Neural crest cell (in vitro differentiated cells): ENCODE data around the gene FXYD5. TPM values are rescaled to one million over a fixed set of nuclear protein-coding genes. Genes with fewer than 3 reads are reported as not detected.

Experiments
- DNase-seq: peaks from one replicate; pipeline ENCODE4 v3.0.0; 2021; ENCODE audit warnings: low read depth, mixed read lengths, low spot score
- H3K27ac Mint-ChIP-seq: one replicate; pipeline ENCODE4 v1.8.0; 2021; ENCODE audit warnings: mild to moderate bottlenecking, mixed read lengths; ENCODE audit not compliant: unreplicated experiment
- H3K27me3 Mint-ChIP-seq: 2 replicates; pipeline ENCODE4 v1.8.0; 2021; ENCODE audit warnings: low read depth, mild to moderate bottlenecking, mixed read lengths
- H3K36me3 Mint-ChIP-seq: 2 replicates; pipeline ENCODE4 v1.8.0; 2021; ENCODE audit warnings: low read depth, mild to moderate bottlenecking, mixed read lengths
- H3K4me1 Mint-ChIP-seq: 2 replicates; pipeline ENCODE4 v1.8.0; 2021; ENCODE audit warnings: mixed read lengths
- H3K4me3 Mint-ChIP-seq: one replicate; pipeline ENCODE4 v1.8.0; 2021; ENCODE audit warnings: mild to moderate bottlenecking, mixed read lengths
- H3K9me3 Mint-ChIP-seq: 2 replicates; pipeline ENCODE4 v1.8.0; 2021; ENCODE audit warnings: mixed read lengths
- total RNA-seq: library from RNA; stranded (reverse); gene quantifications from 2 replicates; pipeline ENCODE4 v1.2.1, GENCODE V29; 2021
- TF ChIP-seq, protein P1 (sequence below): fragments of 200-600 bp; sonication (generic); conservative IDR thresholded peaks from 2 replicates; pipeline ENCODE4 v1.5.0; 2021; ENCODE audit warnings: antibody characterized with exemption, mild to moderate bottlenecking

FXYD5 gene
- total RNA-seq, 1 donor from 2014 or later, result 13.3 TPM

DNA sequence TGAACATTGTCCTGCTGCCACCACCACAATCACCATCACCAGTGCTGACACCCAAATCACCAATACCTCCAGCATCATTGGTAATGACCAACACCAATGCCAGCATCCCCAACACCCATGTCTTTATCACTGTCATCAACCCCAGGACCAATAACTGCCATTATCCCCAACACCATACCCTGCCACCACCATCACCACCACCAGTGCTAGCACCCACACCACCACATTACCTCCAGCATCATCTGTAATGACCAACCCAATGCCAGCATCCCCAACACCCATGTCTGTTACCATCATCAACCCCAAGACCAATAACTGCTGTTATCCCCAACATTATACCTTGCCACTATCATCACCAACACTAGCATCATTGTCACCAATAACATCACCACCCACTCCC lies 22.3 kb upstream of the FXYD5 start:
- DNase-seq, result no peak
- H3K4me3 Mint-ChIP-seq, result no peak overlapping the region
- TF ChIP-seq, protein P1, sequence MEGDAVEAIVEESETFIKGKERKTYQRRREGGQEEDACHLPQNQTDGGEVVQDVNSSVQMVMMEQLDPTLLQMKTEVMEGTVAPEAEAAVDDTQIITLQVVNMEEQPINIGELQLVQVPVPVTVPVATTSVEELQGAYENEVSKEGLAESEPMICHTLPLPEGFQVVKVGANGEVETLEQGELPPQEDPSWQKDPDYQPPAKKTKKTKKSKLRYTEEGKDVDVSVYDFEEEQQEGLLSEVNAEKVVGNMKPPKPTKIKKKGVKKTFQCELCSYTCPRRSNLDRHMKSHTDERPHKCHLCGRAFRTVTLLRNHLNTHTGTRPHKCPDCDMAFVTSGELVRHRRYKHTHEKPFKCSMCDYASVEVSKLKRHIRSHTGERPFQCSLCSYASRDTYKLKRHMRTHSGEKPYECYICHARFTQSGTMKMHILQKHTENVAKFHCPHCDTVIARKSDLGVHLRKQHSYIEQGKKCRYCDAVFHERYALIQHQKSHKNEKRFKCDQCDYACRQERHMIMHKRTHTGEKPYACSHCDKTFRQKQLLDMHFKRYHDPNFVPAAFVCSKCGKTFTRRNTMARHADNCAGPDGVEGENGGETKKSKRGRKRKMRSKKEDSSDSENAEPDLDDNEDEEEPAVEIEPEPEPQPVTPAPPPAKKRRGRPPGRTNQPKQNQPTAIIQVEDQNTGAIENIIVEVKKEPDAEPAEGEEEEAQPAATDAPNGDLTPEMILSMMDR, result no peak
- H3K36me3 Mint-ChIP-seq, result peaks cover 8% of the 10 kb centered on the region
- H3K9me3 Mint-ChIP-seq, result peaks cover 12% of the 10 kb centered on the region
- no peaks in the 10 kb centered on the region for H3K27me3 Mint-ChIP-seq
- H3K27ac Mint-ChIP-seq, result peak overlapping the region; percentile 0
- peaks cover 43% of the 10 kb centered on the region for H3K4me1 Mint-ChIP-seq

DNA sequence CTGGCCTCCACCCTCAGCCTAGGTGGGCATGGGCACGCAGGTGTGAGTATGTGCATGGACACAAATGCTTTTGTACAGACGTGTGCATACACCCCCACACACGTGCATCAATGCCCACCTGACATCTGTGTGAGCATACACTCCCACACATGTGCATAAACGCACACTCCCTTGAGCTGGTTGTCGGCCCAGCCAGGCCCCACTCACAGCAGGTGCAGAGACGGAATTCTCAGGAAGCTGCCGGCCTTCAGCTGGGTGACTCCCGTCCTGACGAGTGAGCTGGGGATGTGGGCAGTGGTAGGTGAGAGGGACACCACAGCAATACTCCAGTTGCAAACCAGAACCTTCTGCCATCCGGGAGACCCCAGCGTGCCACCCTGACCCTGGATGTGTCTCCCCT lies 20.7 kb upstream of the FXYD5 start:
- Mint-ChIP-seq H3K9me3 (peaks cover 12% of the 10 kb centered on the region), H3K27me3 (no peaks in the 10 kb centered on the region), H3K4me3 (no peak overlapping the region), H3K27ac (no peak overlapping the region), H3K4me1 (peaks cover 54% of the 10 kb centered on the region), H3K36me3 (peaks cover 8% of the 10 kb centered on the region)
- TF ChIP-seq, protein P1, result no peak
- no peak for DNase-seq

DNA sequence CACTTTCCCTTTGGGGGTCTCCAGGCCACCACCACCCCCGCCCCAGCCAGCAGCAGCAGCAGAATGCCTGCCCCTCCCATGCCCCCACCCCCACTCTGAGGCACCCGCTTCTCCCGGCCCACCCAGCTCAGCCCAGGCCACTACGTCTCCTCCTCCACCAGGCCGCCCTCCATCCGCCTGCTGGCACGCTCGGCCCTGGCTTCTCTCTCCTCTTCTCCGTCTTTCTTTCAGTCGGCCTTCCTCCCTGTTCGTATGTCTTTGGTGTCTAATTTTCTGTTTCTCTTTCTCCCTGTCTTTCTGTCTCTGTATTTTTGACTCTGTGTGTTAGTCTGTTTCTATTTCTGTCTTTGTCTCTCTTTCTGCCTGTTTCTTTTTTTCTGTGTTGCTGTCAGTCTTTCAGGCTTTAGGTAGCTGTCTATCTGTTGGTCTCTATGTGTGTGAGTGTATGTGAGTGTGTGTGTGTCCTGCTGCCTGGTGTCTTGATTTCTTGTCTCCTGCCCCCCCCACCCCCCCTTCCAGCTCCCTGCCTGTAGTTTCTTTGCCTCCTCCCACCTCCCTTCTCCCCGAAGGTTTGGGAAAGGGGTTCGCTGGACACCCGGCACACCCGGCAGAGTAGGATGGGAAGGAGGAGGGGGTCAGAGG lies 19.8 kb upstream of the FXYD5 start, which contains the start of gene LGI4:
TSS of gene LGI4 (minus strand) at position 459 of the 642 bp plus-strand sequence. CDS start at position 80, 379 bp downstream.
- peaks cover 57% of the 10 kb centered on the region for H3K4me1 Mint-ChIP-seq
- TF ChIP-seq, protein P1, result no peak
- H3K9me3 Mint-ChIP-seq, result peaks cover 12% of the 10 kb centered on the region
- H3K4me3 Mint-ChIP-seq, result peak within 1 kb of the TSS; percentile 81
- H3K36me3 Mint-ChIP-seq, result peaks cover 8% of the 10 kb centered on the region
- DNase-seq, result no peak
- H3K27ac Mint-ChIP-seq, result peak within 1 kb of the TSS; percentile 70
- H3K27me3 Mint-ChIP-seq, result peaks cover 3% of the 10 kb centered on the region

DNA sequence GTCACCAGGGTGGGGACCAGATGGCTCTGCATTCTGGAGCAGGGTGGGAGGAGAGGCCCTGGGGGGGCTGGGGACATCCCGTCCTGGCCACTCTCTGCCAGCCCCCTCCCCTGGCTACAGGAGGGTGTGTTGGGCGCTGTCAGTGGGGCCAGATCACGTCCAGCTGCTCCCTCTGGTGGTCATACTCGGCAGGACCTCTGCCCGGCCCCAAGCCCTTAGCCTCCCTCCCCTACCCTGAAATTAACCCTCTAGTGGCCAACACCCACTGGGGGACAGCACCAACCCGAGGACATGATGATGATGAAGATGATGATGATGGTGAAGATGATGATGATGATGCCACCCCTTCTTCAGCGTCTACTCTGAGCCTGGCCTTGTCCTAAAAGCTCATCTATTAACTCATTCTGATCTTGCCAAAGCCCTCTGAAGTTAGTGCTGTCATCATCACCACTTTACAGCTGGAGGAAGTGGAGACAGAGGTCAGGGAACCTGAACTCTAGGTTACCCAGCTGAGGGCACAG lies 19.1 kb upstream of the FXYD5 start:
- DNase-seq, result peak; percentile 94
- TF ChIP-seq, protein P1, result peak; percentile 93
- Mint-ChIP-seq H3K27me3 (peaks cover 3% of the 10 kb centered on the region), H3K27ac (peak overlapping the region; percentile 70), H3K4me1 (peaks cover 58% of the 10 kb centered on the region), H3K4me3 (peak overlapping the region; percentile 81), H3K36me3 (peaks cover 8% of the 10 kb centered on the region), H3K9me3 (peaks cover 12% of the 10 kb centered on the region)

DNA sequence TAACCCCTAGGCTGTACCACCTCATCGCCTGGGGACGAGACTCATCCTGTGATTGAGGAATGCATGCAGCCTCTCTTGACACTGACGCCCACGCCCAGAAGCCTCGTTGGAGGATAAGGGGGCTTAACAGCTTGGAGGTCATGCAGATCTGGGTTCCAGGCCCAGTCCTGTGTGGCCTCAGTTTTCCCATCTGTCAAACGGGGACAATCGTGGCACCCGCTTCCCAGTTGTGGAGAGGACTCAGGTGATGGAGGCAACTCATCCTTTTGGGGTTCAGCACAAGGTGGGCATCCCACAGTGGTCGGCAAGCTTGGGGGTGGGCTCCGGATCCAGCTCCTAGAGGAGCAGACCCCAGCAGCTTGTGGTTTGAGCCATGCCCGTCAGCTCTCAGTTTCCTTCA lies 18.3 kb upstream of the FXYD5 start:
- H3K4me1 Mint-ChIP-seq, result peaks cover 65% of the 10 kb centered on the region
- H3K27me3 Mint-ChIP-seq, result peaks cover 7% of the 10 kb centered on the region
- no peak overlapping the region for H3K27ac Mint-ChIP-seq
- peaks cover 8% of the 10 kb centered on the region for H3K36me3 Mint-ChIP-seq
- no peak overlapping the region for H3K4me3 Mint-ChIP-seq
- TF ChIP-seq, protein P1, result no peak
- peaks cover 12% of the 10 kb centered on the region for H3K9me3 Mint-ChIP-seq
- DNase-seq, result no peak
